ENCODE data around the gene VRK3.

DNA sequence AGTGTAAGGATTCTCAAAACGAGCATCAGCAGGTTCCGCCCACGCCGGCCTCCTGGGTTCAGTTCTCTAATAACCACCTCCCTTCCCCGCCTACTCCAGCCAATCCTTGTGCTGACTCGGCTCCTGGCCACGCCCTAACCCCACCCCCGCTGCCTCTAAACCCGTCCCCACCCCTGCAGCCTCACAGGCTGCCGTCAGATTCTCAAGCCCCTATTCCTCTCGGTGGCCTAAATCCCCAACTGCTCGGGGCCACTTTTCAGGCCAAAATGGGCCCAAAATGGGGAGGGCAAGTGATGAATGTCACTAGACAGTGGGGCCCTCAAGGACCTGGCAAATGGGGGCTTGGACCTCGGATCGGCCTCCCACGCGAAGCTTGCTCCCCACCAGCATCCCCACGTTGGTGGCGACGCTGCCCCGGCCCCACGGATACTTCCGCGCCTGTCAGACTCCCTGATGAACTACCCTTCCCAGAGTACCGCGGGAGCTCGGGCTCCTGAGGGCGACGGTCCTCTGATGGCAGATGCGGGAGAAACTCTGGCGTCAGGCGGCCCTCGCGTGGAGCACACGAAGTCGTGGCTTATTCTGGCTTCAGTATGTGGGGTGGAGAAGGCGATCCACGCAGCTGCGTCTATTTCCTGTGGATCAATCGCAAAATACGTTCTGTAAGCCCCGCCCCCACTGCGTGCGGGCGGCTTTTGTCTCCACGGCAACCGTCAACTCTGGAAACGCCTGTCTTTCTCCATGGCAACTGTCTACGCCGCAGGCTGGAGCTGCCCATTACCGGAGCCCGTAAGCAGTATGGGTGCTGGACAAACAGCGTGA, 25.4 kb upstream of the VRK3 start:
- TF ChIP-seq, protein P1, sequence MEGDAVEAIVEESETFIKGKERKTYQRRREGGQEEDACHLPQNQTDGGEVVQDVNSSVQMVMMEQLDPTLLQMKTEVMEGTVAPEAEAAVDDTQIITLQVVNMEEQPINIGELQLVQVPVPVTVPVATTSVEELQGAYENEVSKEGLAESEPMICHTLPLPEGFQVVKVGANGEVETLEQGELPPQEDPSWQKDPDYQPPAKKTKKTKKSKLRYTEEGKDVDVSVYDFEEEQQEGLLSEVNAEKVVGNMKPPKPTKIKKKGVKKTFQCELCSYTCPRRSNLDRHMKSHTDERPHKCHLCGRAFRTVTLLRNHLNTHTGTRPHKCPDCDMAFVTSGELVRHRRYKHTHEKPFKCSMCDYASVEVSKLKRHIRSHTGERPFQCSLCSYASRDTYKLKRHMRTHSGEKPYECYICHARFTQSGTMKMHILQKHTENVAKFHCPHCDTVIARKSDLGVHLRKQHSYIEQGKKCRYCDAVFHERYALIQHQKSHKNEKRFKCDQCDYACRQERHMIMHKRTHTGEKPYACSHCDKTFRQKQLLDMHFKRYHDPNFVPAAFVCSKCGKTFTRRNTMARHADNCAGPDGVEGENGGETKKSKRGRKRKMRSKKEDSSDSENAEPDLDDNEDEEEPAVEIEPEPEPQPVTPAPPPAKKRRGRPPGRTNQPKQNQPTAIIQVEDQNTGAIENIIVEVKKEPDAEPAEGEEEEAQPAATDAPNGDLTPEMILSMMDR (IDR thresholded peaks at IDR 0.05) = no peak
- TF ChIP-seq EZH2 (IDR thresholded peaks at IDR 0.05; ENCODE audit: borderline replicate concordance, insufficient read depth, low read depth, low read length, poor library complexity, severe bottlenecking) = no peak
